DND-41 (cell line): Measurements from ENCODE around the gene FOXD2.

Experiments
- EZH2 ChIP-seq: IDR thresholded peaks from 3 replicates; pipeline ENCODE4 v1.6.1; 2012; ENCODE audit warnings: borderline replicate concordance, low read depth, mild to moderate bottlenecking, moderate library complexity, low read length, inconsistent platforms; ENCODE audit not compliant: severe bottlenecking
- TF ChIP-seq, protein P1 (sequence below): IDR thresholded peaks from 2 replicates; pipeline ENCODE4 v1.5.1; 2012; ENCODE audit warnings: borderline replicate concordance, low read length, moderate library complexity, mild to moderate bottlenecking; ENCODE audit not compliant: poor library complexity, severe bottlenecking; ENCODE audit errors: extremely low read depth

DNA sequence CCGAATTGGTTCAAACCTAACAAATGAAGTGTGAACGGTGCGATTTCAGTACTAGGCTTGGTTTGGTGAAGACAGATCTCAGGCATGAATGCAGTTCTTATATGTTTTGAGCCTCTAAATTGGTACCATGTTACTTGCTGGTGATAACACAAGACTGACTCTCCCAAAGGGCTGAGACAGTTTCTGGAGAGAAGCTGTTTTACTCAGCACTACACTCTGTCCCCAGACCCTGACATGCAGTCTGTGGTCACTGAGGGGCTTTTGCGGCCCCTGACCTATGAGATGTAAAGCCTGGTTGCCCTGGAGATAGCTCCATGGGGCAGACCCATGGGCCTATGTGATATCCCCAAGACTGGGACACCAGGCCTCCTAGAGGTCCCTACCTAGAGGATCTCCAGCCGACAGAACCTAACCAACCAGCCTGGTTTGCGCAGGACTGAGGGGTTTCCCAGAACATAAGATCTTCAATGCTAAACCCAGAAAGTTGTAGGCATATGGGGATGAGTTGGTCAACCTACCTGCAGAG, 41.1 kb upstream of the FOXD2 start:
- TF ChIP-seq, protein P1, sequence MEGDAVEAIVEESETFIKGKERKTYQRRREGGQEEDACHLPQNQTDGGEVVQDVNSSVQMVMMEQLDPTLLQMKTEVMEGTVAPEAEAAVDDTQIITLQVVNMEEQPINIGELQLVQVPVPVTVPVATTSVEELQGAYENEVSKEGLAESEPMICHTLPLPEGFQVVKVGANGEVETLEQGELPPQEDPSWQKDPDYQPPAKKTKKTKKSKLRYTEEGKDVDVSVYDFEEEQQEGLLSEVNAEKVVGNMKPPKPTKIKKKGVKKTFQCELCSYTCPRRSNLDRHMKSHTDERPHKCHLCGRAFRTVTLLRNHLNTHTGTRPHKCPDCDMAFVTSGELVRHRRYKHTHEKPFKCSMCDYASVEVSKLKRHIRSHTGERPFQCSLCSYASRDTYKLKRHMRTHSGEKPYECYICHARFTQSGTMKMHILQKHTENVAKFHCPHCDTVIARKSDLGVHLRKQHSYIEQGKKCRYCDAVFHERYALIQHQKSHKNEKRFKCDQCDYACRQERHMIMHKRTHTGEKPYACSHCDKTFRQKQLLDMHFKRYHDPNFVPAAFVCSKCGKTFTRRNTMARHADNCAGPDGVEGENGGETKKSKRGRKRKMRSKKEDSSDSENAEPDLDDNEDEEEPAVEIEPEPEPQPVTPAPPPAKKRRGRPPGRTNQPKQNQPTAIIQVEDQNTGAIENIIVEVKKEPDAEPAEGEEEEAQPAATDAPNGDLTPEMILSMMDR = no peak
- TF ChIP-seq EZH2 = no peak
